GM21619 (cell line): ENCODE data around the gene MTMR12.
"Not testable (repeated sequence)": the region's sequence is repeated elsewhere in the genome, so short reads cannot be mapped to it uniquely, and the experiment has no call there.

Experiments used
- ATAC-seq: cut with Tn5 transposase; IDR thresholded peaks from one replicate; pipeline ENCODE4 v1.9.1; 2021; ENCODE audit not compliant: unreplicated experiment

The MTMR12 gene

GRCh38 chr5:32325062-32325461, 12.3 kb upstream of the MTMR12 start:
- ATAC-seq: peak; percentile 70

GRCh38 chr5:32323741-32324140, 11.0 kb upstream of the MTMR12 start:
- ATAC-seq: no peak

GRCh38 chr5:32322882-32323281, 10.1 kb upstream of the MTMR12 start:
- no peak for ATAC-seq

- not testable (repeated sequence) for ATAC-seq
These were observed 9.0 kb upstream of the MTMR12 start for GRCh38 chr5:32321787-32322186.

- ATAC-seq: no peak
These were observed 7.8 kb upstream of the MTMR12 start for GRCh38 chr5:32320576-32320975.

GRCh38 chr5:32319926-32320543, 7.3 kb upstream of the MTMR12 start:
- ATAC-seq: no peak

- no peak for ATAC-seq
These were observed 6.7 kb upstream of the MTMR12 start for GRCh38 chr5:32319392-32319791.

- ATAC-seq: no peak
These were observed 4.3 kb upstream of the MTMR12 start for GRCh38 chr5:32317041-32317440.

- no peak for ATAC-seq
These were observed 2.7 kb upstream of the MTMR12 start for GRCh38 chr5:32315221-32316014.

- no peak for ATAC-seq
These were observed 1.9 kb upstream of the MTMR12 start for GRCh38 chr5:32314658-32315057.

- ATAC-seq: not testable (repeated sequence)
These were observed 1.4 kb upstream of the MTMR12 start for GRCh38 chr5:32314152-32314488.

- ATAC-seq: peak; percentile 22
These were observed 543 bp downstream of the MTMR12 start for GRCh38 chr5:32312197-32312594.

GRCh38 chr5:32311404-32312196, 1.1 kb downstream of the MTMR12 start:
- no peak for ATAC-seq

GRCh38 chr5:32309761-32310160, 3.0 kb downstream of the MTMR12 start:
- no peak for ATAC-seq

- no peak for ATAC-seq
These were observed 3.8 kb downstream of the MTMR12 start for GRCh38 chr5:32308946-32309345.

- ATAC-seq: no peak
These were observed 5.0 kb downstream of the MTMR12 start for GRCh38 chr5:32307769-32308194.

GRCh38 chr5:32304622-32305021, 8.1 kb downstream of the MTMR12 start:
- no peak for ATAC-seq

GRCh38 chr5:32303755-32304120, 9.0 kb downstream of the MTMR12 start:
- ATAC-seq: no peak

- no peak for ATAC-seq
These were observed 9.6 kb downstream of the MTMR12 start for GRCh38 chr5:32302835-32303754.

GRCh38 chr5:32301891-32302290, 10.8 kb downstream of the MTMR12 start:
- no peak for ATAC-seq
